ENCODE results near the gene ZBED6. TPM values are rescaled to one million over a fixed set of nuclear protein-coding genes. Genes with fewer than 3 reads are reported as not detected.

Gene ZBED6
- total RNA-seq, 1 experiment from 2014 or later: 13.4 TPM

- CTCF ChIA-PET: no interaction called here
- Mint-ChIP-seq H3K27me3 (ENCODE audit: low read depth) (no peaks in the 10 kb centered on the region; the same call in 1 of the 2 replicates), H3K9me3 (no peaks in the 10 kb centered on the region), H3K27ac (no peak overlapping the region), H3K36me3 (no peaks in the 10 kb centered on the region), H3K4me1 (no peaks in the 10 kb centered on the region), H3K4me3 (no peak overlapping the region)
- ATAC-seq: no peak
- no peak for TF ChIP-seq ZNF219 (CRISPR knock-in tag; IDR thresholded peaks at IDR 0.05; ENCODE audit: borderline replicate concordance)
- no peak for TF ChIP-seq PRDM15 (CRISPR knock-in tag; IDR thresholded peaks at IDR 0.05)
- no peak for TF ChIP-seq FOXK1 (CRISPR knock-in tag; IDR thresholded peaks at IDR 0.05)
- no peak for TF ChIP-seq FOXJ3 (CRISPR knock-in tag; IDR thresholded peaks at IDR 0.05; ENCODE audit: borderline replicate concordance)
- TF ChIP-seq E2F1 (CRISPR knock-in tag; IDR thresholded peaks at IDR 0.05): no peak
- POLR2A ChIA-PET: no interaction called here
- DNase-seq (ENCODE audit: low spot score): no peak
Observed at GRCh38 chr1:203778146-203778545, 17.3 kb upstream of the ZBED6 start.

GRCh38 chr1:203778789-203779188 is 16.6 kb upstream of the ZBED6 start:
- Mint-ChIP-seq H3K4me3 (no peak overlapping the region), H3K36me3 (no peaks in the 10 kb centered on the region), H3K9me3 (no peaks in the 10 kb centered on the region), H3K27ac (no peak overlapping the region), H3K27me3 (ENCODE audit: low read depth) (no peaks in the 10 kb centered on the region; the same call in 1 of the 2 replicates), H3K4me1 (peaks cover 5% of the 10 kb centered on the region)
- CTCF ChIA-PET: no interaction called here
- TF ChIP-seq MYBL2 (CRISPR knock-in tag; IDR thresholded peaks at IDR 0.05) (no peak), ETV6 (CRISPR knock-in tag; IDR thresholded peaks at IDR 0.05) (no peak), ARID4B (CRISPR knock-in tag; IDR thresholded peaks at IDR 0.05; ENCODE audit: borderline replicate concordance) (no peak), SMAD4 (CRISPR knock-in tag; IDR thresholded peaks at IDR 0.05) (no peak), ELF4 (CRISPR knock-in tag; IDR thresholded peaks at IDR 0.05; ENCODE audit: low read depth) (no peak), ZNF416 (CRISPR knock-in tag; IDR thresholded peaks at IDR 0.05) (no peak), PREB (CRISPR knock-in tag; IDR thresholded peaks at IDR 0.05; ENCODE audit: borderline replicate concordance) (no peak), ATF3 (CRISPR knock-in tag; conservative IDR thresholded peaks at IDR 0.05) (no peak), JAZF1 (CRISPR knock-in tag; IDR thresholded peaks at IDR 0.05) (no peak), FOXP1 (CRISPR knock-in tag; IDR thresholded peaks at IDR 0.05; ENCODE audit: borderline replicate concordance) (no peak)
- no peak for ATAC-seq
- POLR2A ChIA-PET: no interaction called here
- no peak for DNase-seq (ENCODE audit: low spot score)

Measured in WTC11 (cell line).